GM23248 (cell line): ENCODE data around the gene TSC22D1. TPM values are rescaled to one million over a fixed set of nuclear protein-coding genes. Genes with fewer than 3 reads are reported as not detected.

Experiments
- DNase-seq: peaks from one replicate; pipeline ENCODE4 v3.0.0-alpha.2; 2015
- H2AFZ ChIP-seq: fragments of 200-600 bp; sonication (generic); 2 replicates; pipeline ENCODE4 v1.6.1; 2016; ENCODE audit warnings: antibody characterized with exemption
- H3F3A ChIP-seq: fragments of 200-600 bp; sonication (generic); 2 replicates; pipeline ENCODE4 v1.6.1; 2016; ENCODE audit warnings: mild to moderate bottlenecking, antibody characterized with exemption, mixed run types; ENCODE audit not compliant: insufficient read depth
- H3K27ac ChIP-seq: fragments of 200-600 bp; sonication (generic); 2 replicates; pipeline ENCODE4 v1.5.1; 2016; ENCODE audit warnings: mild to moderate bottlenecking
- H3K27me3 ChIP-seq: fragments of 200-600 bp; sonication (generic); replicated peaks from 2 replicates; pipeline ENCODE4 v1.6.1; 2016; ENCODE audit warnings: mild to moderate bottlenecking; ENCODE audit not compliant: insufficient read depth
- H3K36me3 ChIP-seq: fragments of 200-600 bp; sonication (generic); 2 replicates; pipeline ENCODE4 v1.6.1; 2016; ENCODE audit warnings: low read depth, mild to moderate bottlenecking
- H3K4me1 ChIP-seq: fragments of 200-600 bp; sonication (generic); 2 replicates; pipeline ENCODE4 v1.6.1; 2016; ENCODE audit warnings: mild to moderate bottlenecking; ENCODE audit not compliant: insufficient read depth
- H3K4me2 ChIP-seq: fragments of 200-600 bp; sonication (generic); one replicate; pipeline ENCODE4 v1.6.1; 2016; ENCODE audit warnings: mild to moderate bottlenecking; ENCODE audit not compliant: unreplicated experiment
- H3K4me3 ChIP-seq: fragments of 200-600 bp; sonication (generic); 2 replicates; pipeline ENCODE4 v1.5.1; 2016; ENCODE audit warnings: mild to moderate bottlenecking
- H3K79me2 ChIP-seq: fragments of 200-600 bp; sonication (generic); 2 replicates; pipeline ENCODE4 v1.6.1; 2016; ENCODE audit warnings: mild to moderate bottlenecking; ENCODE audit not compliant: insufficient read depth
- H3K9ac ChIP-seq: fragments of 200-600 bp; sonication (generic); 2 replicates; pipeline ENCODE4 v1.6.1; 2016; ENCODE audit warnings: mild to moderate bottlenecking
- H3K9me2 ChIP-seq: fragments of 200-600 bp; sonication (generic); 2 replicates; pipeline ENCODE4 v1.6.1; 2016; ENCODE audit warnings: mixed run types, mild to moderate bottlenecking, moderate library complexity; ENCODE audit not compliant: insufficient read depth
- H3K9me3 ChIP-seq: fragments of 200-600 bp; sonication (generic); one replicate; pipeline ENCODE4 v1.6.1; 2017; ENCODE audit warnings: low read depth
- H4K20me1 ChIP-seq: fragments of 200-600 bp; sonication (generic); 2 replicates; pipeline ENCODE4 v1.6.0; 2016; ENCODE audit not compliant: insufficient read depth
- EZH2 ChIP-seq: fragments of 200-600 bp; sonication (generic); IDR thresholded peaks from 2 replicates; pipeline ENCODE4 v1.6.1; 2018; ENCODE audit warnings: antibody characterized with exemption, mild to moderate bottlenecking; ENCODE audit not compliant: insufficient read depth, poor library complexity, severe bottlenecking
- EZH2phosphoT487 ChIP-seq: fragments of 200-600 bp; sonication (generic); IDR thresholded peaks from 2 replicates; pipeline ENCODE4 v1.6.1; 2018; ENCODE audit warnings: antibody characterized with exemption, moderate library complexity, mild to moderate bottlenecking, low read depth; ENCODE audit not compliant: insufficient read depth
- WGBS, 2 experiments: methylation state at CpG; one replicate each; pipeline ENCODE4 v1.1.6; 2015 to 2017; ENCODE audit warnings: low lambda C conversion rate in 2 of 2, low coverage in 1 of 2; ENCODE audit errors: missing lambda C conversion rate in 2 of 2; 5-methylcytosine and 5-hydroxymethylcytosine counted together
- in situ Hi-C: fragments of 300-500 bp; cut with MboI; formaldehyde crosslinking; loops from 2 replicates; pipeline ENCODE4 v1.15.0; 2020
- polyA plus RNA-seq: library from polyadenylated mRNA; unstranded; fragments of >200 nt; fragmentation: Nextera tagmentation; extraction: Ambion mirVana; gene quantifications from 2 replicates; pipeline ENCODE4 v1.2.1, GENCODE V29; 2016
- total RNA-seq: library from RNA; depleted of rRNA; stranded (reverse); fragments of >200 nt; shearing (Covaris generic); gene quantifications from 2 replicates; pipeline ENCODE4 v1.2.3, GENCODE V29; 2014

TSC22D1 gene
- total and polyA plus RNA-seq, 2 experiments from 2014 or later: 31.3 to 60.6 TPM

- no peak overlapping the region for H3K9ac ChIP-seq
Observed at GRCh38 chr13:44396701-44397580, 179.2 kb downstream of the TSC22D1 start.

GRCh38 chr13:44395976-44396694, 180.0 kb downstream of the TSC22D1 start:
- Histone ChIP-seq H2AFZ (no peak overlapping the region), H3K36me3 (no peaks in the 10 kb centered on the region), H3K4me2 (no peak overlapping the region), H3K9ac (no peak overlapping the region), H4K20me1 (no peaks in the 10 kb centered on the region), H3K4me3 (no peak overlapping the region), H3K27me3 (0 out of 2 replicates have a peak, but pooled peaks cover 5% of the 10 kb centered on the region), H3K79me2 (no peaks in the 10 kb centered on the region), H3K9me2 (no peaks in the 10 kb centered on the region), H3F3A (no peaks in the 10 kb centered on the region), H3K9me3 (no peaks in the 10 kb centered on the region), H3K4me1 (no peaks in the 10 kb centered on the region), H3K27ac (no peak overlapping the region)
- TF ChIP-seq EZH2phosphoT487: no peak
- TF ChIP-seq EZH2: no peak
- WGBS, 2 experiments: 63 to 68% methylated on average over 8 of the region's 8 CpGs
- in situ Hi-C loops: no loop called here
- no peak for DNase-seq

More at GRCh38 chr13:44396701-44397580, 179.2 kb downstream of the TSC22D1 start:
- Histone ChIP-seq H3K4me1 (no peaks in the 10 kb centered on the region), H3K27me3 (0 out of 2 replicates have a peak, but pooled peaks cover 5% of the 10 kb centered on the region), H3K9me2 (no peaks in the 10 kb centered on the region), H3F3A (no peaks in the 10 kb centered on the region), H3K27ac (no peak overlapping the region), H3K4me3 (no peak overlapping the region), H3K36me3 (no peaks in the 10 kb centered on the region), H3K79me2 (no peaks in the 10 kb centered on the region), H3K9me3 (no peaks in the 10 kb centered on the region), H4K20me1 (no peaks in the 10 kb centered on the region), H2AFZ (no peak overlapping the region), H3K4me2 (no peak overlapping the region)
- DNase-seq: no peak
- in situ Hi-C loops: no loop called here
- TF ChIP-seq EZH2phosphoT487 (no peak), EZH2 (no peak)
- 78 to 80% methylated on average over 25 to 26 of the region's 26 CpGs for WGBS, 2 experiments

- Histone ChIP-seq H3K4me1 (no peaks in the 10 kb centered on the region), H3K9me3 (no peaks in the 10 kb centered on the region), H3K9me2 (no peaks in the 10 kb centered on the region), H3K27me3 (0 out of 2 replicates have a peak, but pooled peaks cover 1% of the 10 kb centered on the region), H3K4me3 (no peak overlapping the region), H4K20me1 (no peaks in the 10 kb centered on the region), H3K36me3 (no peaks in the 10 kb centered on the region), H3K9ac (no peak overlapping the region), H3F3A (no peaks in the 10 kb centered on the region), H2AFZ (no peak overlapping the region), H3K4me2 (no peak overlapping the region), H3K27ac (no peak overlapping the region), H3K79me2 (no peaks in the 10 kb centered on the region)
- in situ Hi-C loops: no loop called here
- DNase-seq: no peak
- TF ChIP-seq EZH2phosphoT487: no peak
- TF ChIP-seq EZH2: no peak
Observed at GRCh38 chr13:44394658-44395057, 181.5 kb downstream of the TSC22D1 start.

- in situ Hi-C loops: no loop called here
- H3K9me2 ChIP-seq: no peaks in the 10 kb centered on the region
- TF ChIP-seq EZH2phosphoT487 (no peak), EZH2 (no peak)
- H3K9ac ChIP-seq: no peak overlapping the region
- H4K20me1 ChIP-seq: no peaks in the 10 kb centered on the region
- no peak overlapping the region for H2AFZ ChIP-seq
- H3F3A ChIP-seq: no peaks in the 10 kb centered on the region
- H3K4me2 ChIP-seq: no peak overlapping the region
- H3K4me3 ChIP-seq: no peak overlapping the region
- no peaks in the 10 kb centered on the region for H3K4me1 ChIP-seq
- 76% methylated on average over 8 of the region's 8 CpGs for WGBS, 2 experiments
- no peaks in the 10 kb centered on the region for H3K79me2 ChIP-seq
- no peak overlapping the region for H3K27ac ChIP-seq
- H3K9me3 ChIP-seq: no peaks in the 10 kb centered on the region
- no peak for DNase-seq
- H3K36me3 ChIP-seq: no peaks in the 10 kb centered on the region
- no peaks in the 10 kb centered on the region for H3K27me3 ChIP-seq
Observed at GRCh38 chr13:44393391-44393790, 182.7 kb downstream of the TSC22D1 start.
